GM18505 (cell line): ENCODE data around the gene SPEN.
"Not testable (repeated sequence)": the region's sequence is repeated elsewhere in the genome, so short reads cannot be mapped to it uniquely, and the experiment has no call there.

Experiments used
- ATAC-seq: cut with Tn5 transposase; IDR thresholded peaks from one replicate; pipeline ENCODE4 v1.9.1; 2021; ENCODE audit not compliant: unreplicated experiment
- POLR2A ChIP-seq: IDR thresholded peaks from 4 replicates; pipeline ENCODE4 v1.6.1; 2011; ENCODE audit warnings: borderline replicate concordance; ENCODE audit not compliant: insufficient read depth, insufficient read length; ENCODE audit errors: extremely low read depth

SPEN gene

GRCh38 chr1:15884477-15884876 is 37.0 kb downstream of the SPEN start:
- ATAC-seq: no peak
- no peak for TF ChIP-seq POLR2A

- no peak for TF ChIP-seq POLR2A
- no peak for ATAC-seq
These were observed 37.8 kb downstream of the SPEN start for GRCh38 chr1:15885269-15885668.

GRCh38 chr1:15885701-15886610 is 38.4 kb downstream of the SPEN start:
- no peak for ATAC-seq
- TF ChIP-seq POLR2A: no peak

GRCh38 chr1:15886611-15887167 is 39.2 kb downstream of the SPEN start:
- ATAC-seq: no peak
- no peak for TF ChIP-seq POLR2A

- ATAC-seq: not testable (repeated sequence)
These were observed 45.5 kb downstream of the SPEN start for GRCh38 chr1:15892857-15893599.

GRCh38 chr1:15895233-15895632 is 47.7 kb downstream of the SPEN start:
- ATAC-seq: no peak

GRCh38 chr1:15896841-15897610 is 49.5 kb downstream of the SPEN start:
- not testable (repeated sequence) for ATAC-seq

More at GRCh38 chr1:15895233-15895632, 47.7 kb downstream of the SPEN start:
- TF ChIP-seq POLR2A: no peak

- ATAC-seq: no peak
These were observed 51.8 kb downstream of the SPEN start for GRCh38 chr1:15899266-15899665.

GRCh38 chr1:15900662-15901279 is 53.3 kb downstream of the SPEN start:
- TF ChIP-seq POLR2A: no peak
- no peak for ATAC-seq

More at GRCh38 chr1:15899266-15899665, 51.8 kb downstream of the SPEN start:
- no peak for TF ChIP-seq POLR2A

GRCh38 chr1:15902882-15903281 is 55.4 kb downstream of the SPEN start:
- no peak for ATAC-seq
- TF ChIP-seq POLR2A: no peak

- ATAC-seq: no peak
- TF ChIP-seq POLR2A: no peak
These were observed 61.1 kb downstream of the SPEN start for GRCh38 chr1:15908597-15908996.

GRCh38 chr1:15911141-15911540 is 63.6 kb downstream of the SPEN start:
- ATAC-seq: no peak

GRCh38 chr1:15911927-15912326 is 64.4 kb downstream of the SPEN start:
- ATAC-seq: no peak
- TF ChIP-seq POLR2A: no peak

More at GRCh38 chr1:15911141-15911540, 63.6 kb downstream of the SPEN start:
- TF ChIP-seq POLR2A: no peak

- ATAC-seq: not testable (repeated sequence)
These were observed 66.1 kb downstream of the SPEN start for GRCh38 chr1:15913607-15914006.
